Loucy (cell line): ENCODE data around the gene CEP63.

Experiments used
- H2AFZ ChIP-seq: fragments of 200-600 bp; sonication (generic); 2 replicates; pipeline ENCODE4 v1.6.0; 2016; ENCODE audit warnings: antibody characterized with exemption, mild to moderate bottlenecking, low read length, moderate library complexity
- H3F3A ChIP-seq: fragments of 200-600 bp; 2 replicates; pipeline ENCODE4 v1.6.0; 2016; ENCODE audit warnings: antibody characterized with exemption, low read depth, mild to moderate bottlenecking
- H3K27me3 ChIP-seq: fragments of 200-600 bp; sonication (generic); 2 replicates; pipeline ENCODE4 v1.6.1; 2014; ENCODE audit warnings: low read length, mild to moderate bottlenecking; ENCODE audit not compliant: insufficient read depth, poor library complexity, severe bottlenecking
- H3K36me3 ChIP-seq: fragments of 200-600 bp; sonication (generic); 2 replicates; pipeline ENCODE4 v1.6.1; 2016; ENCODE audit warnings: low read length; ENCODE audit not compliant: insufficient read depth
- H3K4me1 ChIP-seq: fragments of 200-600 bp; sonication (generic); 2 replicates; pipeline ENCODE4 v1.5.1; 2014; ENCODE audit warnings: low read length, mild to moderate bottlenecking; ENCODE audit not compliant: insufficient read depth, poor library complexity, severe bottlenecking
- H3K4me2 ChIP-seq: fragments of 200-600 bp; sonication (generic); 2 replicates; pipeline ENCODE4 v1.6.0; 2014; ENCODE audit warnings: antibody characterized with exemption, low read length, low read depth, mild to moderate bottlenecking; ENCODE audit not compliant: poor library complexity, severe bottlenecking
- H3K4me3 ChIP-seq: fragments of 200-600 bp; sonication (generic); 2 replicates; pipeline ENCODE4 v1.5.1; 2014; ENCODE audit warnings: low read length, mild to moderate bottlenecking, mixed read lengths; ENCODE audit not compliant: poor library complexity, severe bottlenecking
- H3K79me2 ChIP-seq: fragments of 200-600 bp; sonication (generic); 2 replicates; pipeline ENCODE4 v1.6.1; 2014; ENCODE audit warnings: low read length; ENCODE audit not compliant: insufficient read depth
- H3K9ac ChIP-seq: fragments of 200-600 bp; sonication (generic); 2 replicates; pipeline ENCODE4 v1.6.0; 2014; ENCODE audit warnings: mild to moderate bottlenecking, low read depth, low read length, moderate library complexity; ENCODE audit not compliant: poor library complexity, severe bottlenecking
- H3K9me2 ChIP-seq: fragments of 200-600 bp; sonication (generic); replicated peaks from 2 replicates; pipeline ENCODE4 v1.6.1; 2016; ENCODE audit warnings: low read depth, low read length, mixed read lengths
- H3K9me3 ChIP-seq: fragments of 200-600 bp; sonication (generic); 2 replicates; pipeline ENCODE4 v1.6.1; 2014; ENCODE audit warnings: mild to moderate bottlenecking, antibody characterized with exemption, low read length, low read depth; ENCODE audit not compliant: insufficient read depth
- H4K20me1 ChIP-seq: fragments of 200-600 bp; sonication (generic); 2 replicates; pipeline ENCODE4 v1.6.0; 2014; ENCODE audit warnings: antibody characterized with exemption, low read length, mild to moderate bottlenecking; ENCODE audit not compliant: insufficient read depth, poor library complexity, severe bottlenecking
- EZH2phosphoT487 ChIP-seq: fragments of 200-600 bp; IDR thresholded peaks from 2 replicates; pipeline ENCODE4 v1.6.1; 2018; ENCODE audit warnings: antibody characterized with exemption, mild to moderate bottlenecking, moderate library complexity, borderline replicate concordance
- TF ChIP-seq, protein P1 (sequence below): fragments of 200-600 bp; sonication (generic); conservative IDR thresholded peaks from 2 replicates; pipeline ENCODE4 v1.5.1; 2014; ENCODE audit warnings: mild to moderate bottlenecking, antibody characterized with exemption, low read length

The CEP63 gene

DNA sequence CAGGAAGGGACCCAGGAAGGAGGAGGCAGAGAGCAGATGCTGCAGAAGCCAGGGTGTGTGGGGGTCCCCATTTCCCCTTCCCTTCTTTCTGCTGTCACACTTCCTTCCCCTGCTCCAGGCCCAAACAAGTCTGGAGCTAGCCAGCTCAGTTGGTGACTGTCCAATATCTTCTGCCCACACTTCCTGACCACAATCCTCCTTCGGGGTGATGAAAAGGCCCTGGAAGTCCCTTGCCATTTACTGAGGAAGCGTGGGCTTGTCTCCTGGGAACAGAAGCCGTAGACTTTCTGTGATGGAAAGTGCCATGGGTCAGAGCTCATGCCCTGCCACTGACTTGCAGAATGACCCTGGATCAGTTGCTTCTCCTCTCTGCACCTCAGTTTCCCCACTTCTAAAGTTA, 39.1 kb upstream of the CEP63 start:
- no peak overlapping the region for H3K9ac ChIP-seq
- H2AFZ ChIP-seq, result no peak overlapping the region
- H3K4me3 ChIP-seq, result no peak overlapping the region
- no peaks in the 10 kb centered on the region for H3K79me2 ChIP-seq
- H3F3A ChIP-seq, result no peaks in the 10 kb centered on the region
- H3K4me2 ChIP-seq, result no peak overlapping the region
- H3K9me3 ChIP-seq, result peaks cover 5% of the 10 kb centered on the region; the same call in 1 of the 2 replicates
- H4K20me1 ChIP-seq, result no peaks in the 10 kb centered on the region
- H3K36me3 ChIP-seq, result no peaks in the 10 kb centered on the region
- no peaks in the 10 kb centered on the region for H3K27me3 ChIP-seq
- H3K9me2 ChIP-seq, result no peaks in the 10 kb centered on the region
- H3K4me1 ChIP-seq, result peaks cover 7% of the 10 kb centered on the region
- TF ChIP-seq EZH2phosphoT487, result no peak
- TF ChIP-seq, protein P1, sequence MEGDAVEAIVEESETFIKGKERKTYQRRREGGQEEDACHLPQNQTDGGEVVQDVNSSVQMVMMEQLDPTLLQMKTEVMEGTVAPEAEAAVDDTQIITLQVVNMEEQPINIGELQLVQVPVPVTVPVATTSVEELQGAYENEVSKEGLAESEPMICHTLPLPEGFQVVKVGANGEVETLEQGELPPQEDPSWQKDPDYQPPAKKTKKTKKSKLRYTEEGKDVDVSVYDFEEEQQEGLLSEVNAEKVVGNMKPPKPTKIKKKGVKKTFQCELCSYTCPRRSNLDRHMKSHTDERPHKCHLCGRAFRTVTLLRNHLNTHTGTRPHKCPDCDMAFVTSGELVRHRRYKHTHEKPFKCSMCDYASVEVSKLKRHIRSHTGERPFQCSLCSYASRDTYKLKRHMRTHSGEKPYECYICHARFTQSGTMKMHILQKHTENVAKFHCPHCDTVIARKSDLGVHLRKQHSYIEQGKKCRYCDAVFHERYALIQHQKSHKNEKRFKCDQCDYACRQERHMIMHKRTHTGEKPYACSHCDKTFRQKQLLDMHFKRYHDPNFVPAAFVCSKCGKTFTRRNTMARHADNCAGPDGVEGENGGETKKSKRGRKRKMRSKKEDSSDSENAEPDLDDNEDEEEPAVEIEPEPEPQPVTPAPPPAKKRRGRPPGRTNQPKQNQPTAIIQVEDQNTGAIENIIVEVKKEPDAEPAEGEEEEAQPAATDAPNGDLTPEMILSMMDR, result no peak

GRCh38 chr3:134447351-134447750, 38.5 kb upstream of the CEP63 start:
- no peaks in the 10 kb centered on the region for H3K27me3 ChIP-seq
- no peak overlapping the region for H3K9ac ChIP-seq
- no peaks in the 10 kb centered on the region for H3K9me2 ChIP-seq
- TF ChIP-seq, protein P1, result no peak
- TF ChIP-seq EZH2phosphoT487, result no peak
- H3K4me3 ChIP-seq, result no peak overlapping the region
- H4K20me1 ChIP-seq, result no peaks in the 10 kb centered on the region
- H3K4me1 ChIP-seq, result peaks cover 7% of the 10 kb centered on the region
- H3K36me3 ChIP-seq, result no peaks in the 10 kb centered on the region
- no peaks in the 10 kb centered on the region for H3K79me2 ChIP-seq
- no peak overlapping the region for H3K4me2 ChIP-seq
- H3K9me3 ChIP-seq, result peaks cover 5% of the 10 kb centered on the region; the same call in 1 of the 2 replicates
- no peaks in the 10 kb centered on the region for H3F3A ChIP-seq
- H2AFZ ChIP-seq, result no peak overlapping the region

GRCh38 chr3:134448664-134449063, 37.2 kb upstream of the CEP63 start:
- H3K9ac ChIP-seq, result no peak overlapping the region
- H3K9me3 ChIP-seq, result peaks cover 5% of the 10 kb centered on the region; the same call in 1 of the 2 replicates
- H3K4me2 ChIP-seq, result no peak overlapping the region
- no peaks in the 10 kb centered on the region for H3K27me3 ChIP-seq
- H3K4me3 ChIP-seq, result no peak overlapping the region
- H4K20me1 ChIP-seq, result no peaks in the 10 kb centered on the region
- H2AFZ ChIP-seq, result no peak overlapping the region
- peaks cover 7% of the 10 kb centered on the region for H3K4me1 ChIP-seq
- H3K9me2 ChIP-seq, result no peaks in the 10 kb centered on the region
- H3F3A ChIP-seq, result no peaks in the 10 kb centered on the region
- no peaks in the 10 kb centered on the region for H3K79me2 ChIP-seq
- TF ChIP-seq, protein P1, result no peak
- TF ChIP-seq EZH2phosphoT487, result no peak
- no peaks in the 10 kb centered on the region for H3K36me3 ChIP-seq
